Measurements from ENCODE around the gene BECN2. TPM values are rescaled to one million over a fixed set of nuclear protein-coding genes. Genes with fewer than 3 reads are reported as not detected.

Gene BECN2
- total RNA-seq, 1 experiment from 2014 or later: not detected

DNA sequence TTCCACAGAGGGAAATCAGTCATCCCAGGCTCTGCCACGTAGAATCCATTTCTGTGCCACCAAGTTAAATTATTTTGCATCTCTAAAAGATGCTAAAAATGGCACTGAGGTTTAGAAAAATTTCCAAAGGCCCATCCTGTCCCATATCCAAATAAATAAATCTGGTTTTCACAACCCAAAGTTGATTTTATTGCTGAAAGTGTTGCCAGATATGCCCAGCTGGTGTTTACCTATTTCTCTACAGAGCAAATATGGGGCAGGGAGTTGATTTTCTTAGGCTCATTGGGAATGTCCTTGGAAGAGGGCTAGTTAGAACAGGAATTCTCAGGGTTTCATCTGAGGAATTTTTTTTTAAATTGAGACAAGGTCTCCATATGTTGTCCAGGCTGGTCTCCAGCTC lies 22.4 kb downstream of the BECN2 start:
- no peak overlapping the region for H3K27ac ChIP-seq (ENCODE audit: insufficient read length, low read depth, low read length)
- no peak overlapping the region for H2AK5ac ChIP-seq (ENCODE audit: insufficient read length, low read length)
- no peaks in the 10 kb centered on the region for H3K23me2 ChIP-seq (ENCODE audit: insufficient read length, low read depth, low read length, poor library complexity, severe bottlenecking)
- H4K20me1 ChIP-seq (ENCODE audit: control insufficient read depth, insufficient read depth, insufficient read length): no peaks in the 10 kb centered on the region
- no peak overlapping the region for H3T11ph ChIP-seq (ENCODE audit: low read length)
- no peak overlapping the region for H3K4me2 ChIP-seq (ENCODE audit: insufficient read depth, insufficient read length, low read length)
- no peak overlapping the region for H2BK120ac ChIP-seq (ENCODE audit: low read depth, low read length, poor library complexity, severe bottlenecking)
- H3K23ac ChIP-seq (ENCODE audit: insufficient read length, low read depth, low read length): no peak overlapping the region
- H3K18ac ChIP-seq (ENCODE audit: insufficient read length, low read depth, low read length): no peak overlapping the region
- H3K4ac ChIP-seq (ENCODE audit: low read depth, low read length): no peak overlapping the region
- H2BK20ac ChIP-seq (ENCODE audit: low read depth, low read length, poor library complexity, severe bottlenecking): no peak overlapping the region
- H4K8ac ChIP-seq (replicated peaks; ENCODE audit: insufficient read length, low read depth, low read length): no peak overlapping the region
- no peak overlapping the region for H2BK15ac ChIP-seq (ENCODE audit: low read depth, low read length)
- H3K4me3 Mint-ChIP-seq: no peak overlapping the region
- peaks cover 4% of the 10 kb centered on the region; the same call in 1 of the 2 replicates for H3K27me3 Mint-ChIP-seq (ENCODE audit: low read depth)
- no peaks in the 10 kb centered on the region for H3K79me1 ChIP-seq (ENCODE audit: insufficient read depth, low read depth, low read length, poor library complexity, severe bottlenecking)
- H4K5ac ChIP-seq (ENCODE audit: insufficient read length, low read depth, low read length): no peak overlapping the region
- H3K4me1 ChIP-seq (ENCODE audit: insufficient read depth, low read length): no peaks in the 10 kb centered on the region
- no peak overlapping the region for H3K9ac ChIP-seq (ENCODE audit: extremely low read depth, insufficient read length, low read length)
- H3K27ac Mint-ChIP-seq: no peak overlapping the region
- no CpG with 5 or more reads among the region's 1 CpG for WGBS (ENCODE audit: extremely low coverage, insufficient read length, low lambda C conversion rate)
- no peak overlapping the region for H2AFZ ChIP-seq (ENCODE audit: low read length)
- no peak overlapping the region for H2BK12ac ChIP-seq (ENCODE audit: insufficient read length, low read depth, low read length)
- DNase-seq: no peak
- H3K9me3 Mint-ChIP-seq: peaks cover 4 to 5% of the 10 kb centered on the region in 2 experiments
- H3K56ac ChIP-seq (ENCODE audit: insufficient read length, low read depth, low read length): no peak overlapping the region
- H3K36me3 Mint-ChIP-seq (ENCODE audit: insufficient read depth in 1 of 3, low read depth in 3 of 3): peaks cover 3 to 5% (median 4%) of the 10 kb centered on the region in 3 experiments
- no peak for TF ChIP-seq CTCF (conservative IDR thresholded peaks at IDR 0.05)
- H3K9me3 ChIP-seq (ENCODE audit: control insufficient read depth, low read depth, low read length): no peaks in the 10 kb centered on the region
- H3K27me3 ChIP-seq (ENCODE audit: insufficient read depth, low read length): no peaks in the 10 kb centered on the region
- H2BK5ac ChIP-seq (ENCODE audit: insufficient read length, low read length): no peak overlapping the region
- H3K79me2 ChIP-seq (ENCODE audit: insufficient read depth, low read length): no peaks in the 10 kb centered on the region
- H4K91ac ChIP-seq (ENCODE audit: insufficient read length, low read depth, low read length): no peak overlapping the region
- peaks cover 0 to 6% of the 10 kb centered on the region in 2 experiments; a peak in 1 of 4 replicates for H3K4me1 Mint-ChIP-seq
- no peak overlapping the region for H3K14ac ChIP-seq (ENCODE audit: insufficient read depth, low read length)

Data from H9 (cell line).